SK-N-SH (cell line): ENCODE measurements around the gene SSTR3. TPM values are rescaled to one million over a fixed set of nuclear protein-coding genes. Genes with fewer than 3 reads are reported as not detected.

Experiments
- CTCF ChIA-PET: fragments of 300-600, 350-600 bp; formaldehyde crosslinking; extraction: SDS; loops from one replicate; lab custom pipeline; 2021; lab: Yijun Ruan, JAX
- POLR2A ChIA-PET: fragments of 350-600 bp; sonication (Branson Sonifier 250); formaldehyde crosslinking; extraction: SDS; loops from one replicate; lab custom pipeline; 2020; ENCODE audit warnings: antibody characterized with exemption, inconsistent platforms; lab: Yijun Ruan, JAX
- DNase-seq: peaks from one replicate; pipeline ENCODE4 v3.0.0; 2012
- H2AFZ ChIP-seq: fragments of 200-600 bp; sonication (generic); 2 replicates; pipeline ENCODE4 v1.8.1; 2016; ENCODE audit warnings: antibody characterized with exemption, mild to moderate bottlenecking, low read depth
- H3F3A ChIP-seq: fragments of 200-600 bp; sonication (generic); replicated peaks from 2 replicates; pipeline ENCODE3; 2016; ENCODE audit warnings: antibody characterized with exemption, mild to moderate bottlenecking; ENCODE audit not compliant: insufficient read depth
- H3K27ac ChIP-seq, 2 experiments: fragments of 200-500 bp in 1 of 2; fragments of 200-600 bp in 1 of 2; sonication (Bioruptor generic) in 1 of 2; sonication (generic), shearing (Covaris generic) in 1 of 2; 2 replicates each; pipeline versions ENCODE4 v1.5.1 to v1.6.1; 2014 to 2016; ENCODE audit warnings: low read depth in 2 of 2, inconsistent platforms in 1 of 2, low read length in 1 of 2, mild to moderate bottlenecking in 1 of 2, mixed read lengths in 1 of 2
- H3K27me3 ChIP-seq: fragments of 200-600 bp; sonication (generic), shearing (Covaris generic); 2 replicates; pipeline ENCODE4 v1.6.1; 2016; ENCODE audit warnings: mixed run types; ENCODE audit not compliant: insufficient read depth
- H3K36me3 ChIP-seq, 2 experiments: fragments of 200-500 bp in 1 of 2; fragments of 200-600 bp in 1 of 2; sonication (Bioruptor generic) in 1 of 2; sonication (generic) in 1 of 2; replicated peaks in 1 of 2; 2 replicates each; pipeline versions ENCODE3 to v1.5.1; 2014 to 2016; ENCODE audit warnings: low read length in 1 of 2, mild to moderate bottlenecking in 1 of 2; ENCODE audit not compliant: insufficient read depth in 2 of 2, control insufficient read depth in 1 of 2
- H3K4me1 ChIP-seq, 2 experiments: fragments of 200-500 bp in 1 of 2; fragments of 200-600 bp in 1 of 2; sonication (Bioruptor generic) in 1 of 2; sonication (generic), shearing (Covaris generic) in 1 of 2; 2 replicates each; pipeline versions ENCODE4 v1.5.1 to v1.6.1; 2014 to 2016; ENCODE audit warnings: low read depth in 1 of 2, low read length in 1 of 2, mixed run types in 1 of 2; ENCODE audit not compliant: insufficient read depth in 2 of 2, control insufficient read depth in 1 of 2
- H3K4me2 ChIP-seq: fragments of 200-600 bp; sonication (generic), shearing (Covaris generic); 2 replicates; pipeline ENCODE4 v1.6.1; 2017; ENCODE audit warnings: mixed run types
- H3K4me3 ChIP-seq, 2 experiments: fragments of 200-500 bp in 1 of 2; fragments of 200-600 bp in 1 of 2; sonication (Bioruptor generic) in 1 of 2; sonication (generic), shearing (Covaris generic) in 1 of 2; 2 replicates each; pipeline versions ENCODE4 v1.5.1 to v1.8.1; 2014 to 2016; ENCODE audit warnings: low read depth in 2 of 2, inconsistent platforms in 1 of 2, low read length in 1 of 2, mild to moderate bottlenecking in 1 of 2, mixed read lengths in 1 of 2, moderate library complexity in 1 of 2
- H3K79me2 ChIP-seq: fragments of 200-600 bp; sonication (generic); 2 replicates; pipeline ENCODE4 v1.8.1; 2017; ENCODE audit warnings: mild to moderate bottlenecking; ENCODE audit not compliant: insufficient read depth
- H3K9ac ChIP-seq: fragments of 200-600 bp; sonication (generic); 2 replicates; pipeline ENCODE4 v1.6.1; 2017; ENCODE audit warnings: mixed run types
- H3K9me2 ChIP-seq: fragments of 200-600 bp; sonication (generic); 2 replicates; pipeline ENCODE4 v1.6.1; 2017; ENCODE audit warnings: mixed run types
- H3K9me3 ChIP-seq: fragments of 200-600 bp; sonication (generic); 2 replicates; pipeline ENCODE4 v1.6.1; 2017; ENCODE audit warnings: mixed run types, mild to moderate bottlenecking, moderate library complexity
- H4K20me1 ChIP-seq: fragments of 200-600 bp; sonication (generic); 2 replicates; pipeline ENCODE4 v1.6.1; 2017; ENCODE audit warnings: mild to moderate bottlenecking, mixed run types; ENCODE audit not compliant: insufficient read depth
- EP300 ChIP-seq, 2 experiments: IDR thresholded peaks; 2 replicates each; pipeline versions ENCODE4 v1.4.0 to v1.6.1; 2012; ENCODE audit warnings: borderline replicate concordance in 1 of 2, low read depth in 1 of 2, low read length in 1 of 2
- FOXJ3 ChIP-seq: sonication (generic); formaldehyde crosslinking; IDR thresholded peaks from 2 replicates; pipeline ENCODE4 v1.5.1; 2020; ENCODE audit warnings: mild to moderate bottlenecking, missing genetic modification reagents
- GABPA ChIP-seq: IDR thresholded peaks from 2 replicates; pipeline ENCODE4 v1.4.0; 2012; ENCODE audit warnings: low read depth, mild to moderate bottlenecking
- PBX3 ChIP-seq: IDR thresholded peaks from 2 replicates; pipeline ENCODE4; 2012
- POLR2AphosphoS5 ChIP-seq: IDR thresholded peaks from 2 replicates; pipeline ENCODE4 v1.6.1; 2012; ENCODE audit warnings: low read depth, low read length
- SIN3A ChIP-seq: IDR thresholded peaks from 2 replicates; pipeline ENCODE4 v1.6.1; 2012; ENCODE audit warnings: low read depth, mild to moderate bottlenecking, low read length, moderate library complexity, borderline replicate concordance
- TAF1 ChIP-seq: IDR thresholded peaks from 2 replicates; pipeline ENCODE4 v1.6.1; 2012; ENCODE audit warnings: low read depth, mild to moderate bottlenecking, low read length, moderate library complexity, borderline replicate concordance
- WGBS: methylation state at CpG from one replicate; pipeline ENCODE4 v1.1.6; 2017; ENCODE audit warnings: low lambda C conversion rate; 5-methylcytosine and 5-hydroxymethylcytosine counted together
- polyA plus RNA-seq, 3 experiments: library from polyadenylated mRNA; depleted of rRNA; stranded (reverse); fragments of >200 nt; gene quantifications; 2 replicates each; pipeline ENCODE4 v1.2.3, GENCODE V29; 2012
- TF ChIP-seq, protein P1 (sequence below): IDR thresholded peaks from 2 replicates; pipeline ENCODE4 v1.4.0; 2012; ENCODE audit warnings: low read depth, borderline replicate concordance
- TF ChIP-seq, protein P2 (sequence below): IDR thresholded peaks from 2 replicates; pipeline ENCODE4 v1.6.1; 2012; ENCODE audit warnings: mild to moderate bottlenecking, low read depth, low read length, moderate library complexity

The SSTR3 gene
- polyA plus RNA-seq, 1 of the 3 experiments (the other 2 are of a cell fraction): not detected

GRCh38 chr22:37184380-37184755 is 27.9 kb downstream of the SSTR3 start:
- no peaks in the 10 kb centered on the region for H4K20me1 ChIP-seq
- no peak overlapping the region for H3K4me2 ChIP-seq
- H3K36me3 ChIP-seq: peaks cover 0 to 29% of the 10 kb centered on the region in 2 experiments
- H3K9me2 ChIP-seq: no peaks in the 10 kb centered on the region
- H3F3A ChIP-seq: peaks cover 29% of the 10 kb centered on the region
- H3K9me3 ChIP-seq: no peaks in the 10 kb centered on the region
- WGBS: 97% methylated on average over 7 of the region's 12 CpGs
- no peak for TF ChIP-seq PBX3
- no peak for TF ChIP-seq EP300 (IDR thresholded peaks at IDR 0.05; ENCODE audit: borderline replicate concordance in 1 of 2, low read depth in 1 of 2, low read length in 1 of 2)
- TF ChIP-seq, protein P1, sequence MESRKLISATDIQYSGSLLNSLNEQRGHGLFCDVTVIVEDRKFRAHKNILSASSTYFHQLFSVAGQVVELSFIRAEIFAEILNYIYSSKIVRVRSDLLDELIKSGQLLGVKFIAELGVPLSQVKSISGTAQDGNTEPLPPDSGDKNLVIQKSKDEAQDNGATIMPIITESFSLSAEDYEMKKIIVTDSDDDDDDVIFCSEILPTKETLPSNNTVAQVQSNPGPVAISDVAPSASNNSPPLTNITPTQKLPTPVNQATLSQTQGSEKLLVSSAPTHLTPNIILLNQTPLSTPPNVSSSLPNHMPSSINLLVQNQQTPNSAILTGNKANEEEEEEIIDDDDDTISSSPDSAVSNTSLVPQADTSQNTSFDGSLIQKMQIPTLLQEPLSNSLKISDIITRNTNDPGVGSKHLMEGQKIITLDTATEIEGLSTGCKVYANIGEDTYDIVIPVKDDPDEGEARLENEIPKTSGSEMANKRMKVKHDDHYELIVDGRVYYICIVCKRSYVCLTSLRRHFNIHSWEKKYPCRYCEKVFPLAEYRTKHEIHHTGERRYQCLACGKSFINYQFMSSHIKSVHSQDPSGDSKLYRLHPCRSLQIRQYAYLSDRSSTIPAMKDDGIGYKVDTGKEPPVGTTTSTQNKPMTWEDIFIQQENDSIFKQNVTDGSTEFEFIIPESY: no peak
- TF ChIP-seq GABPA: no peak
- no peak for TF ChIP-seq FOXJ3
- no peak for TF ChIP-seq TAF1
- no peak for TF ChIP-seq POLR2AphosphoS5
- no peak for TF ChIP-seq SIN3A
- TF ChIP-seq, protein P2, sequence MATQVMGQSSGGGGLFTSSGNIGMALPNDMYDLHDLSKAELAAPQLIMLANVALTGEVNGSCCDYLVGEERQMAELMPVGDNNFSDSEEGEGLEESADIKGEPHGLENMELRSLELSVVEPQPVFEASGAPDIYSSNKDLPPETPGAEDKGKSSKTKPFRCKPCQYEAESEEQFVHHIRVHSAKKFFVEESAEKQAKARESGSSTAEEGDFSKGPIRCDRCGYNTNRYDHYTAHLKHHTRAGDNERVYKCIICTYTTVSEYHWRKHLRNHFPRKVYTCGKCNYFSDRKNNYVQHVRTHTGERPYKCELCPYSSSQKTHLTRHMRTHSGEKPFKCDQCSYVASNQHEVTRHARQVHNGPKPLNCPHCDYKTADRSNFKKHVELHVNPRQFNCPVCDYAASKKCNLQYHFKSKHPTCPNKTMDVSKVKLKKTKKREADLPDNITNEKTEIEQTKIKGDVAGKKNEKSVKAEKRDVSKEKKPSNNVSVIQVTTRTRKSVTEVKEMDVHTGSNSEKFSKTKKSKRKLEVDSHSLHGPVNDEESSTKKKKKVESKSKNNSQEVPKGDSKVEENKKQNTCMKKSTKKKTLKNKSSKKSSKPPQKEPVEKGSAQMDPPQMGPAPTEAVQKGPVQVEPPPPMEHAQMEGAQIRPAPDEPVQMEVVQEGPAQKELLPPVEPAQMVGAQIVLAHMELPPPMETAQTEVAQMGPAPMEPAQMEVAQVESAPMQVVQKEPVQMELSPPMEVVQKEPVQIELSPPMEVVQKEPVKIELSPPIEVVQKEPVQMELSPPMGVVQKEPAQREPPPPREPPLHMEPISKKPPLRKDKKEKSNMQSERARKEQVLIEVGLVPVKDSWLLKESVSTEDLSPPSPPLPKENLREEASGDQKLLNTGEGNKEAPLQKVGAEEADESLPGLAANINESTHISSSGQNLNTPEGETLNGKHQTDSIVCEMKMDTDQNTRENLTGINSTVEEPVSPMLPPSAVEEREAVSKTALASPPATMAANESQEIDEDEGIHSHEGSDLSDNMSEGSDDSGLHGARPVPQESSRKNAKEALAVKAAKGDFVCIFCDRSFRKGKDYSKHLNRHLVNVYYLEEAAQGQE: no peak
- H3K4me3 ChIP-seq: no peak overlapping the region
- ChIA-PET POLR2A (no interaction called here), CTCF (interaction anchor here (1.3 to 19.4 kb wide), 2 partner anchors 15 to 19 kb away, joined by 10 to 190 read pairs; no protein-coding TSS in a partner anchor)
- H3K79me2 ChIP-seq: peaks cover 11% of the 10 kb centered on the region
- no peak overlapping the region for H3K27ac ChIP-seq
- no peak for DNase-seq
- no peaks in the 10 kb centered on the region for H3K27me3 ChIP-seq
- H3K4me1 ChIP-seq: peaks cover 27 to 40% of the 10 kb centered on the region in 2 experiments
- H2AFZ ChIP-seq: no peak overlapping the region
- no peak overlapping the region for H3K9ac ChIP-seq
